HG02763 (cell line): ENCODE data around the gene ITPK1.
"Not testable (repeated sequence)": the region's sequence is repeated elsewhere in the genome, so short reads cannot be mapped to it uniquely, and the experiment has no call there.

ENCODE experiments used
- ATAC-seq: cut with Tn5 transposase; IDR thresholded peaks from one replicate; pipeline ENCODE4 v1.9.1; 2021; ENCODE audit warnings: mild to moderate bottlenecking, moderate library complexity; ENCODE audit not compliant: unreplicated experiment

Gene ITPK1

GRCh38 chr14:93062890-93063289 is 52.8 kb downstream of the ITPK1 start:
- no peak for ATAC-seq

GRCh38 chr14:93062013-93062412 is 53.7 kb downstream of the ITPK1 start:
- ATAC-seq, result not testable (repeated sequence)

GRCh38 chr14:93061380-93062012 is 54.2 kb downstream of the ITPK1 start:
- ATAC-seq, result no peak

GRCh38 chr14:93060841-93061240 is 54.9 kb downstream of the ITPK1 start:
- ATAC-seq, result no peak

GRCh38 chr14:93059917-93060545 is 55.7 kb downstream of the ITPK1 start:
- no peak for ATAC-seq

- ATAC-seq, result no peak
Measured at GRCh38 chr14:93059260-93059659, 56.5 kb downstream of the ITPK1 start.

- no peak for ATAC-seq
Measured at GRCh38 chr14:93057586-93058280, 58.0 kb downstream of the ITPK1 start.

GRCh38 chr14:93056840-93057585 is 58.7 kb downstream of the ITPK1 start:
- no peak for ATAC-seq

GRCh38 chr14:93056166-93056839 is 59.4 kb downstream of the ITPK1 start:
- no peak for ATAC-seq

- ATAC-seq, result no peak
Measured at GRCh38 chr14:93055651-93056115, 60.0 kb downstream of the ITPK1 start.

GRCh38 chr14:93054876-93055275 is 60.8 kb downstream of the ITPK1 start:
- no peak for ATAC-seq

GRCh38 chr14:93054006-93054405 is 61.7 kb downstream of the ITPK1 start:
- ATAC-seq, result no peak

- no peak for ATAC-seq
Measured at GRCh38 chr14:93051600-93052546, 63.9 kb downstream of the ITPK1 start.

- no peak for ATAC-seq
Measured at GRCh38 chr14:93050761-93051160, 65.0 kb downstream of the ITPK1 start.

GRCh38 chr14:93049867-93050331 is 65.8 kb downstream of the ITPK1 start:
- ATAC-seq, result no peak

- no peak for ATAC-seq
Measured at GRCh38 chr14:93049315-93049714, 66.4 kb downstream of the ITPK1 start.

- no peak for ATAC-seq
Measured at GRCh38 chr14:93048843-93049242, 66.9 kb downstream of the ITPK1 start.

GRCh38 chr14:93047661-93048060 is 68.1 kb downstream of the ITPK1 start:
- ATAC-seq, result no peak

- no peak for ATAC-seq
Measured at GRCh38 chr14:93047157-93047556, 68.6 kb downstream of the ITPK1 start.

GRCh38 chr14:93046705-93047050 is 69.0 kb downstream of the ITPK1 start:
- no peak for ATAC-seq
